ENCODE data around the gene ATP10D. TPM values are rescaled to one million over a fixed set of nuclear protein-coding genes. Genes with fewer than 3 reads are reported as not detected.

The ATP10D gene
- 10.5 and 32.1 TPM in 2 replicates for total RNA-seq

DNA sequence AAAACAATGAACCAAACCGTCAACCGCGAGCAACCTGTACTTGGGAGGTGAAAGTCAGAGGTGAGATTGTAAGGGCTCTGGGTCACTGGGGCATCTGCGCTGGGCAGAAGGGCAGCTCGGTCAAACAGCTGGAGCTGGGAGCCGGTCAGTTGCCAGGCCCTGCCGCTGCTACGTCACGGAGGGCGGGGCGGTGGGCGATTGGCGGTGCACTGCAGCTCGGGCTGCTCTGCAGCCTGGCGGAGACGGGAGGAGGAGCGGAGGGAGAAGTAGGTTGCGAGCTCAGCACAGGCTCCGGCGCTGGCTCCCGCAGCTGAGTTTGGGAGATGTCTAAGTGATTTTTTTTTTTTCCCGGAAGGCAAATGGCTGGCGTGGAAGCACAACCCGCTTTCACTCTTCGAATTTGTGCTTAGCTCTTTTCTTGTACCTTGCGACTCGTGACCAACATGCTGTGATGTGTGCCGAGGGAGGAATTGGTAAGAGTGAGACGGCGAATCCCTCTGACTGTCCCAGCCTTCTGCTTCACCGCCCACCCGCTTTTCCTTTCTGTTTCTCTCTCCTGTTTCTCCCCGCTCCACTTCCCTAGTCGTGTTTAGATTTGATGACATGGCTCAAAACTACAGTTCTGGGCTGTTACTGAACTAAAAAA is at the start of gene ATP10D:
TSS of gene ATP10D (plus strand) at position 229 of the 646 bp plus-strand sequence. CDS start 27,266 bp downstream, outside the sequence.

DNA sequence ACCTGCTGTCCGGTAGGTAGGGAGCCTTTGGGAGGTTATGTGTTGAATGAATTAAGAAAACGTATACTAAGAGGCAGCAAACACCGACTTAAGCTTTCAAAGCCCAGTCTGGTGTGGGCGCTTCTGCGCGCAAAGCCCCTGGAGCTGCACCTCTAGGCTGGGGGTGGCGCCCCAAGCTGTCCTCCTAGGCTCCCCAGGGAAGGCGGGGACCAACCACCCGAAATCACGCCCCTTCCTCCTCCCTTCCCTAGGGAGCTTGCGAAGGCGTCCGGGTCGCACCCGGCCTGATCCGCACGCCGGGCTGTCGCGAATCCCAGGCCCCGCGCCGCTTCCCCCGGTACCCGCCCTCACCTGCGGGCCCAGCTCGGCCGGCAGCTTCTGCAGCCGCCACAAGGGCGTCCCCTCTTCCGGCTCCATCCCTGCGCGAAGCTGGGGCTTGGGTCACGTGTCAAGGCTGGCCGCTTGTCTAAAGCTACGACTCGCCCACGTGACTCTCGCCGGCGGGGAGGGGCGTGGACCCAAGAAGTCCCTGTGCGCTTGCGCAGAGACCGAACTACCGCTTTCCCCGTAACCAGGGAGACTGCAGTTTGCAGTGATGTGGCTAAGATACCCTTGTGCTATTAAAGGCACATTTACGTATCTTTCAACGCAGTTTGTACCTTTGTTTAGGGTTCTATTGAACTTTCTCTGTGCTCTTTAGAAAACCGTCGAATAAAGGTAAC is 21.7 kb upstream of the ATP10D start, which contains the start of gene COMMD8:
TSS of gene COMMD8 (minus strand) at position 468 of the 722 bp plus-strand sequence. CDS start at position 417, 51 bp downstream.

Other genes starting within 250 kb of the ATP10D start
- 14.2 and 15.1 TPM in 2 replicates for gene COMMD8, start 21.6 kb upstream of the ATP10D start, total RNA-seq

Data from bladder microvascular endothelial cell (primary cell).